HG02798 (cell line): ENCODE measurements around the gene ALCAM.
A peak's percentile ranks its signal among the peaks of the same experiment; 100 is the strongest.

Experiments
- ATAC-seq: cut with Tn5 transposase; IDR thresholded peaks from one replicate; pipeline ENCODE4 v1.9.1; 2021; ENCODE audit warnings: mild to moderate bottlenecking; ENCODE audit not compliant: unreplicated experiment, poor library complexity

ALCAM gene

DNA sequence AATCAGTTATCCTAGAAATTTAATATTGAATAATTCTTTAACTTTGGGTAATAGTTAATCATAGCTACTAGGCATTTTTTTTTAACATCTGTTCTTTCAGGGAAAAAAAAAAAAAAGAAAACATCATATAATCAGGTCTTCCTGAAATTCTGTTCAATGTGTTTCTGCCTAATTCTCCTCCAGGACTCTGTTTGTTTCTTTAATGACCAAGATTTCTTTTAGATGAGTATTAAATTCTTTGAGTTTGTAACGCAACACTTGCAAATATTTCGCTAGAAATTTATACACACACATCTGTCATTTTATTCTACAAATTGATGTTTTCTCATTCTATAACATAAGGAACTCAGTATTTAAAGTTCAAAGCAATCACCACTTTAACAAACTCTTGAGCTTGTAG lies 56.7 kb downstream of the ALCAM start:
- no peak for ATAC-seq

DNA sequence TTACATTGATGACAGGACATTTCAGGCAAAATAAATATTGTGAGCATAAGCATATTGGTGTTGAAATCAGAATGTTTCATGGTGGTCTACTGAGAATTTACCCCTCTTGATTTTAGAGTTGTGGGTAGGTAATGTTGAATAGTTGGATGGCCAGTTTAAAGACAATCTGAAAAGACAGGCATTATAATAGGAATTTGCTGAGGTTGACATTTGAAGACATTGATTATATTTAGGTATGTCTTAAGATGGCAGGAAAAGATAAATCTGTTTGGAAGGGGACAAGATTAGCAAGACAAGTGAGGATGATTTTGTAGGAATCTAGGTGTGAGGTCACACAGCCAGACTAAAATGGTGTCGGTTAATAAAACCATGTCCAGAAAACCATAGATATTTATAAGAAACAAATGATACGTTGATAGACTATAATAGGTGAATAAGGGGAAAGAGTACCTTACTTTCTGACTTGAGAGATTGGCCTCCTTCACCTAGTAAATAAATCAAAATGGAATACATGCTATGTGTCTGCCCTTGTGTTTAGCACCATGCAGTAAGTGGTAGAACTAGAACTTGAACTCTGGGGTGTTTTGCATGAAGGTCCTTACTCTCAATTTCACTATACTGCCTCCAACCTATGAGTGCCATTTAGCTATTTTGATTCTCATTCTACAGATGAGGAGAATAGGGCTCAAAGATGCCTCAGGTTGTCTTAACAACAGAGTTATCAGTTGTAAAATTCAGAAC lies 57.9 kb downstream of the ALCAM start:
- ATAC-seq, result peak; percentile 52

DNA sequence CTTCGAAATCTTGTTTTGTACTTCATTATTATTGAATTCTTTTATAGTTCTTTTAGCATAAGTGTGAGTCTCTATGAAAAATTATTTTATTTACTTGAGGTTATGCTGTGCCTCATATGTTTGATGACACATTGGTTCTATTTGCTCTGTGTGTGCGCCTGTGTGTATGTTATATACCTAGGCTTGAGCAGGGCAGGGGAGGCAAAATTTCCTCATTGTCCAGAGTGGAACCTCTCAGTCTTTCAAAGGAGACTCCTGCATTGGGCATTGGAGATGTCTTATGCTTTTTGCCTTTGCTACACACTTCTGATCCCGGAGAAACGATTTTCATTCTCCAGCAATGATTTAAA lies 58.4 kb downstream of the ALCAM start:
- no peak for ATAC-seq

DNA sequence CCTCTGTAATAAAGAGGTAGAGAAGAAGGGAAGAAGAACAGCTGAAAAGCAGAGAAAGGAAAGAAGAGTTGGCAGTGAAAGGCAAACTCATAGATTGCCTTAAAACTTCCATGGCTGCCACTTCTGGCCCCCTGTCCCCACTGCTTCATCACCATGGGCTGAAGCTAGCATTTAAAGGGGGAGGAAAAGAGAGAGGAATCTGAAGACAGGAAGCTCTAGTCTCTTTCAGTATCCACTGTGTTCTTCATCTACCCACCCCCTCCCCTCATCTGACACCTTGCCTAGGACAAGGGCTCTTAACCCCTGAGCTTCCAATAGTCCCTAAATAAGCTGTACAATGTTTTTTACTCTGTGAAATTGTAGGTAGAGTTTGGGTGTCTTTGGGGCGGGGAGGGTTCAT lies 60.6 kb downstream of the ALCAM start:
- no peak for ATAC-seq

DNA sequence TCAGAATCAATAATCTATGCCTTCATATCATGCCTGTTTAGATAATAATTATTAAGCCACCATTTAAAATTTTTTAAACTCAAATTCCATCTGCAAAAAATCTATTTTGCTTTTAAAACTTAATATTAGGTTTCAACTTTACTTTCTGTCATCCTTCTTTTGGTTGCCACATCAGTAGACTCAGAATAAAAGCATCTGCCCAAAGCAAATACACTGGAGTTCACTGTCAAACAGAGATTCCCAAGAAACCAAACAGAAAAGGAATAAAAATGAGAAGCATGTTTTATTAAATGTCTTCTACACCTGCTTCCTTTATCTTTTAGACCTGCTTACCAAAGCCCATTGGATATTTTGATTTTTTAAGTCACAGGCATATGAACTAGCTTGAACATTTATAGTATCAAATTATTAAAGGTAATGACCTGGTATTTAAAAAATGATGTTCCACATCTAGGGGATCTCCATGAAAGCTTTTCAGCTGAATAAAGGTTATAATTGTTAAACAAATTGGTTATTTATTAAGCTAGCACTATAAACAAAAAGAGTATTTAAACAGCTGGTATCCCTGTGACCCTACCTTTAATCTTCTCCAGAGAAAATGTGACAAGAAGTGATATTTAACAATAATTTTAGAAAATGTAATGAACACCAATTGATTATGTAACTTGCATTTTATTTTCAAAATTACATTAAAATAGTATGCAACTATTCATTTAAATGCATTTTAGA lies 62.5 kb downstream of the ALCAM start:
- no peak for ATAC-seq

DNA sequence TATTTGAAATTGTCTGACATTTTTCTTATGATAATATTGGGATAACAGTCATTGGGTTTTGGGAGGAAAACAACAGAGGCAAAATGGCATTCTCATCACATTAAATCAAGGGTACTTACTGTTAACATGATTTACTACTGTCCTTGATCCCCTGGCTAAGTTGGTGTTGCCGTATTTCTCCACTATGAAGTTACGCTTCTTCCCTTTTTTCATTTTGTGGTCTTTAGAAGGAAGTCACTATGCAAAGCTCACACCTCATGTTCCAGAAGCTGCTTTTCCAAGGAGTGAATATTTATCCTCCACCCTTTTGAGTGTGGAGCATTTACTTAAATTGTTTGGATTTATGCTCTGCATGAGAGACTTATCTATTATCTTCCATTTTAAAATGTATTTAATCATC lies 63.7 kb downstream of the ALCAM start:
- ATAC-seq, result no peak

DNA sequence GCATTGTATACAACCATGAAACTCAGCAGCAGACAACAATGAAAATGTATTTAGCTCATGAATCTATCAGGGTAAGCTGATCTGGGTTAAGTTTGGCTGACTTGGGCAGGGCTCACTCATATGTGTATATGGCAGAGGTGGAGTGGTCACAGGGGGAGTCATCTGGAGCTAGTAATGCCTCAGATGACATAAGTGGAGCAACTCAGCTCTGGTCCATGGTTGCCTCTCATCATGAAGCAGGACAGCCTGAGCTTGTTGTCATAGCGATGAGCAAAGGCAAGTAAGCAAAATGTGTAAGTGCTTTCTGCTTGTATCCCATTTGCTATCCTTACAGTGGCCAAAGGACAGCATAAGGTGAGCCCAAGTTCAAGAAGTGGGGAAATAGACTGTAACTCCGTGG lies 64.5 kb downstream of the ALCAM start:
- no peak for ATAC-seq

DNA sequence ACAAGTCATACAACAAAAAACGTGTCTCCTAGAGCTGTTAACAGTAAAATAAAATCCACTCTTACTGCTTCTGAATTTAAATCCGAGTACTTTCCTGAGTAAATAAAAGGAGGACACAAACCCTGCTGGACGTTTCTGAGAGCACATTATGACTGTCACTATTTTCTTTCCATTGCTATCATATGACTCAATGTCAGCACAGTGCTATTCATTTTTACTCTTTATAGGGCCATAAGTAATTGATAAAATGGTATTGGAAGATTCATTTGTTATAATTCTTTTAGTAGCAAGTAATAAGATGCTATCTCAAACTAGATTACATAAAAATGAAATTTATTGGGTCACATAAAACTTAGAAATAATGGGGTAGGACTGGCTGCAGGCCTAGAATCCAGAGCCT lies 68.6 kb downstream of the ALCAM start:
- ATAC-seq, result no peak

DNA sequence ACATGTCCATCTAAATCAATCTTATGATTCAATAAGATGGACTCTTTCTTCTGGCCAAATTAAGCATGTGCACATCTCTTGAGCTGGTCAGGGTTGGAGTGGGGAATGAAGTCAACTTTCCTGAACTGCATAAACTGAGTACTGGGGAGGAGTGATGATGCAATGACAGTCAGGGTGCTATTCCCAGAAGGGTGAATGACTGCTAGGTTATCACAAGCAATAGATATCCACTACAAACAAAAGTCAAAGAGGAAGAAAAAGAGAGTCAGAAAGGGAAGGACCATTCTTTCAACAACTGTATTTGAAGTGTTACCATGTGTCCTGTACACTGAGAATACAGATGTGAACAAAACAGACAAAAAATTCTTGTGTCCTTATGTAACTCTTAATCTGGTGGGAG lies 70.0 kb downstream of the ALCAM start:
- ATAC-seq, result no peak

DNA sequence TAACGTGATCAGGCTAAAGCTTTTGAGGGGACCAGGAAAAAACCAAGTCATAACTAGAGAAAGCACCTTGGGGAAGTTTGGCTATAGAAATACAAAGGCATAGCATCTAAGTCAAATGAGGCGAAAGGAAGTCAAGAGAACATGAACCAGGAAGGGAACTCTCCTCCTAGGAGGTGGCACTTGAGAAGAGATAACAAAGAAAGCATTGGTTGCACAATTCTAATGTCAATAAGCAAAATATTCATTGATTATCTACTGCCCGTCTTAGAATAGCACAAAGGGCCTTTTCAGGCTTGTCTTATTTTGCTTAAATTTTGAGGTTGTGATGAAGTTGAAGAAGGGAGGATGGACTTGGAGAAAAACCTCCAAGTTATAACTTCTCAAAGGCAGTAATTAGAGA lies 73.4 kb downstream of the ALCAM start:
- ATAC-seq, result no peak

DNA sequence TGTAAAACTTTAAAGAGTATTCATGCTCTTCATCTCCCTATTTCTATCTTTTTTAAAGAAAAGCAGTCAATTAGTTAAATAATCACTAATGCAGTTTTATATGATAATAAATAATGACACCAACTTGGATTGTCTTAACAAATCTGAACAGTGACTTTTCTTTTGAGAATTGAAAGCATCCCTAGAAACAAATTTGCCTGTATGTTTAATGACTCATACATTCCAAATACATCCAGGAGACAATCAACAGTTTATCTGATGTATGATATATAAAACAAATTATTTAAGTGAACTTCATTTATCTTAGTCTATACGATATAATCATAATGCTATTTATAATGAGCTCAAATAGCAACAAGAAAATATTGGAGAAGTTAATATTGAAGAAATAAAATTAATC lies 78.0 kb downstream of the ALCAM start:
- no peak for ATAC-seq

DNA sequence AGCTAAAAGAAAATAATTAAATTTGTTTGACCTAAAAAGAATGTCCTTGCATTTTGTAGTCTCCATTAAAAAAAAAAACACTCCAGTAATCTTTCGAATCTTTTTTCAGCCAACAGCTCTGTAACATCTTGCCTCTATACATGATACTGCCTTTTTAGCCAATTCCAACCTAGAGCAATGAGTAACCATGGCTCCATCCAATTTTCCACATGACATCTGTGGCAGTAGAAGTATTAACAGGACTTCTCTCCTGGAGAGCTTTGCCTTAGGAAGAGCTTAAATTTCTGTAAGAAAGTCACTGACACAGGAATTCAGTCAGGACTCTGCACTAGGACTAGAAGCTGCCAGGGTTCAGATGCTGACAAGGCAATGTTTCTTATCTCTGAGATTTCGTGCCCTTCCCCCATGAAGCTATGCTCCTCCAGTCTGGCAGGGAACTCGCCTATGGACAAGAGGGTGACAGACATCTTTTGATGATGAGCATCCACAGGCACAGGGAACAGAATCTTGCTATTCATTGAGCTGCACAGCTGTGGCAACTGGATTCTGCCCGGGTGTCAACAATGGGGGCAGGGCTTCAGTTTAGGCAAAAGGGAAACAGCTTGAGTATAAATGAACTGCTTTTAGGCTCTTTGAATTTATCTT lies 81.8 kb downstream of the ALCAM start:
- ATAC-seq, result no peak

DNA sequence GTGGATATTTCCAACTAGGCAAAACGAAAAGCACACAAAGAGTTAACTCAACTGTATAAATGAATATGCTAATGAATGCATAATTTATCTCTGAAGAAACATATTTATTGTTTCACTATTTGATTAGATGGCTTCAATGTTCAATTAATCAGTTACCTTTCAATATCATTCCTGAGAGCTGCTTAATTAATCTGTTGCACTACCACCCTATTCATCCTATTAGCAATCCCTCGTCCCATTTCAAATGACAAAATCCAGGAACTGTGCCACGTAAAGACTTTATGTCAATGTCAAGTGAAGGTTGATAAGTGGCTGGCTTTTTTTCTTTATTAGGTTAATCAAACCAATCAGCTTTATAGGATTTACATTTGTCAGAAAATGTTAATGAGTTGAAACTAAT lies 82.7 kb downstream of the ALCAM start:
- ATAC-seq, result no peak

DNA sequence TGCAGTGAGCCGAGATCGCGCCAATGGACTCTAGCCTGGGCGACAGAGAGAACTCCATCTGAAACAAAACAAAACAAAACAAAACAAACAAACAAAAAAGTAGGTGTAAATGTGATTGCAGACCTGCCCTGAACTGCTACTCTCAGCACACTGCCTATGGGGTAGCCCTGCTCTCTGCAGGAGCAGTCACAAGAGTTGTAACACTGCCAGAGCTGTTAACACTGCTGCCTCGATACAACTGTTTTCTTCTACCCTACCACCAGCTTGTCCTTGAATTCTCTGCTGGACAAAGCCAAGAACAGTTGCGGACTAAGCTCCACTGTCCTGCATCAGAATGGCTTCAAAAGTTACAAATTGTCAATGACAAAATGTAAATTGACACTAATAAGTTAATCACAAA lies 89.3 kb downstream of the ALCAM start:
- ATAC-seq, result no peak

DNA sequence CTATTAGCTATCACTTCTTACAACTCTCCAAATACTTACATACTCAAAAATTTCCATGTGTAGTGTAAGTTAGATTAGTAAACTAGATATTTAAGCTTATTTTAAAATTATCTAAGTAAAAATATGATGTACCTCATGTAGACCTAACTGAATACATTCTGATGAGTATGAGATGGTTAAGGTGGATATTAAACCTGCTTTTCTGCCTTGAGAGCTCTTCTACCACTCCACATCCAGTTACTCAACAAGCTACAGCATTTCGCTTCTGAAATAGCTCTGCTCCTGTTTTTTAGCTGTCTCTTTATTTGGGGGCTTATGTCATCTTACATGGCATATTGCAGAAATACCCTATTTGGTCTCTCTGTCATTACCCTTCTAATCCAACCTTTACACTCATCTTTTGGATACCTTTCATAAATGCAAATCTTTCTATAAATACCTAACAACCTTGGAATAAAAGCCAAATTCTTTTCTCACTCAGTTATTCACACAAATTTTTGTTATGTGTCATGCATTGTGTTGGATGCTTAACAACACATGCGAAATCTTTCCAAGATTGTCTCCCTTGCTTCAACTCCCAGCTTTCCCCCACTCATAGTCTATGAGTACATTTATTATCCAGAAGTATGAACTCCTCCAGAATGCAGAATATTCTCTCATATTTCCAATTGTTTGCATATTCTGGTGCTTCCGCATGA lies 92.0 kb downstream of the ALCAM start:
- ATAC-seq, result no peak

DNA sequence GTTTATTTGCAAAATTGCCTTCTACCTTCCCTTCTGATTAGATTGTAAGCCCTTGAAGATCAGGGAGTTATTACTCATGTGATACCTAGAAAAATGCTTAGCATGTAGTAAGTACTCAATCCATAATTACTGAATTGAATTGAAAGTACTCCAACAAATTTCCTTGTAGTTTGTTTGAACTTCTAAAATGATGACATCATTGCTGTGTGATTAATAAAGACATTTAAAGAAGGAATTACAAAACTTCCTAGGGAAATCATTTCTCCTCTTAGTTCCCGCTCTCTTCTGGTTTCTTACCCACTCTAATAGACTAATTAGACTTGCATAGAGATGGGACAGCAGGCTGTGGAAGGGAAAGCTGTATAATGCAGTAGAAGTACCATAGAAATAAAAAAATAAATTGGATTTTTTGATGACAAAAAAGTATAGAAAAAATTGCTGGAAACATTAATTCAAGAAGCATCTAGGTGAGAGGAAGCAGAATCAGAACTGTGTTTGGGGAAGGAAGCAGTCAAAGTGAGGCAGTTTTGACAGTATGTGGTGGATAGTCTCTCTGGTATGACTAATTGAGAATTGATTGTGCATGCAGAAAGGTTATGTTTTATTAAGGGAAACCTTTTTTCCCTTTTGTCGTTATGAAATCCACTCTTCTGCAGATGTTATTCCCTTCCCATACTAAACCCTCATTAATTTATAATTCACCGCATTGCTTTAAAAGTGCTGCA lies 93.0 kb downstream of the ALCAM start:
- ATAC-seq, result no peak

DNA sequence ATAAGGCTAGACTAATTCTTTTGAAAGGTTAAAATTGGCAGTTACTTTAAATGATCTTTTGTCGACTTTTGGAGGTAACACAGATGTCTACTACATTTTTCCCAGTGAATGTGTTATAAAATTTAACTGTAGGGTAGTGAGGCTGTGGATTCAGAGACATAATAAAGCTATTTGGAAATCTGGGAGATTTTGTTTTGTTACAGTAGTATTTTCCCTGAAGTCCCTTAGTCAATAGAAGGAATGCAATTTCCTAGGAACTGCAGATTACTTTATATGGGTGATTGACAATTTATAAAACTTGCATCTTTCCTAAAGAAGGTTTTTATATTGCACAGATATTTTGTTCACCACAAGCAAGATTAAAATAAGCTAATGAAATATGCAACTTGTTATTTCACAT lies 96.9 kb downstream of the ALCAM start:
- ATAC-seq, result no peak

DNA sequence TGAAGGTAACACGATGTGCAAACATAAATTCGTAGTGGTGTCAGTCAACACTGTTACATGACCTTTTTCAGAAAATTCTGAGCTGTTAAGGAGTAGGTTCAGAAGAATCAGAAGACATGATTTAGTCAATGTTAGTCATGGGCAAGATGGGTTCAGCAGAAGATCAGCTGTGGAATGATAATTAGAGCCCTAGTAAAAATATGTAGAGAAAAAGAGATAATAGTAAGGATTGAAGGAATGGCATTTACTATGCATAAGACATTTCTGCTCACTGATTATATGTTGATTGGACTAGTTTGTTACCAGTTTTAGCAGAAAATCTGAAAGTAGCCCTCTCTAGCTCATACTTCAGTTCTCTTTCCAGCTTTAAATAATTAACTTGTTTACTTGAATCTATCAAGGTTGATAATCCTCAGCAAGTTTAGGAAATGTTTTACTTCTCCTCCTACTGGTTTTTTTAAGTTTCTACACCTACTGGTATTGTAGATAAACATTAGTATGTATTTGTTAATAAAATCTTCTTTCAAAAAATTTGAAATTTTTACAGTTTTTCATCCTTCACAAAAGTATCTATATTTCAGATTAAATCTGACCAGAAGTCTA lies 98.6 kb downstream of the ALCAM start:
- no peak for ATAC-seq

DNA sequence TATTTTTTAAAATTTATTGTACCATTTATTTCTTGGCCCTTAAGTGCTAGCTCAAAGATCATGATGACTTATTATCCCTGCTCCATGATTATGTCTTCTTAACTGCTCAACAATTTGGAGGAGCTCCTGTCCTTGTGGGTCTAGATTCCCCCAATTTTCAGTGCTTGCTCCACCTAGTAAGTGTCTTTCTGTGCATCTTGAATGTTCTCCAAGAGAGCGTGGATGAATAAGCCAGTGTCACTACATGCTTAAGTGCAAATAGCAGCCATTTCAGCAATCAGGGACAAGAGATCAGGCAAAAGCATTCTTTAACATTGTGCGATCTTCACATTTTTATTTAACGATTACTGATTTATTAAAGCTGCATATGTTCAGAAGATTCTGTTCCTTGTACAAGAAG lies 99.4 kb downstream of the ALCAM start:
- no peak for ATAC-seq
